ENCODE results near the gene SCAMP5. TPM values are rescaled to one million over a fixed set of nuclear protein-coding genes. Genes with fewer than 3 reads are reported as not detected.

SCAMP5 gene
- total RNA-seq, 1 experiment from 2014 or later, result 15.0 TPM

DNA sequence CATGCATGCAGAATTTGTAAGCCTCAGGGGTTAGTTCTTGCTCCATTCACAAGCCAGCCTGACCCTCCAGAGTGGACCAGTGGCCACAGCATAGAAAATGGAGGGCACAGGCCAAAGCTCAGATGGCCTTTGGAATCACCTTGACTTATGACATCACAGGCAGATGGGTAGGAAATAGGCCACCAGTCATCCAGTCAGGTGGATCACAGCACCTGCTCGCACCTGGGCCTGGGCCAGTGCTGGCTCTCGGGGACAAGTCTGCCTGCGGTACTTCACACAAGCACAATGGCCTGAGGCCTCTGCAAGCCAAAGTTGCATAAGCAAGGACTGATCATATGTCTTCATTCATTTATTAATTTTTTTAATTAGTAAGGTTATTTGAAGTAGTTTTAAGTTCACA is 67.3 kb downstream of the SCAMP5 start:
- in situ Hi-C loops (cut with HindIII; ENCODE audit: low sequenced_read_pairs), result no loop called here
- DNase-seq (ENCODE audit: low spot score), result no peak

DNA sequence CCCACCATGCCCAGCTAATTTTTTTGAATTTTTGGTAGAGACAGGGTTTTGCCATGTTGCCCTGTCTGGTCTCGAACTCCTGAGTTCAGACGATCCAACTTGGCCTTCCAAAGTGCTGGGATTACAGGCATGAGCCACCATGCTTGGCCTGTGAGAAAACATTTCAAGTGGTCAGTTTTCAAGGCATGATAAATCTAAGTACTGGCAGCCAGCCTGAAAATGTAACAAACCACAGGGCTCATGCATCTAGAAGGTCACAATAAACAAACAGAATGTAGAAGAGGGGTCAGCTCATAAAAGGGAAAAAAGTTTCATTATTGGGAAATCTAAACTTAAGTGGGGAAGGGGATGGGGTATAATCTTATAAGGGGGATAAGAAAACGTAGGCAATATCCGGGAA is 68.0 kb downstream of the SCAMP5 start:
- no peak for DNase-seq (ENCODE audit: low spot score)
- in situ Hi-C loops (cut with HindIII; ENCODE audit: low sequenced_read_pairs), result no loop called here

DNA sequence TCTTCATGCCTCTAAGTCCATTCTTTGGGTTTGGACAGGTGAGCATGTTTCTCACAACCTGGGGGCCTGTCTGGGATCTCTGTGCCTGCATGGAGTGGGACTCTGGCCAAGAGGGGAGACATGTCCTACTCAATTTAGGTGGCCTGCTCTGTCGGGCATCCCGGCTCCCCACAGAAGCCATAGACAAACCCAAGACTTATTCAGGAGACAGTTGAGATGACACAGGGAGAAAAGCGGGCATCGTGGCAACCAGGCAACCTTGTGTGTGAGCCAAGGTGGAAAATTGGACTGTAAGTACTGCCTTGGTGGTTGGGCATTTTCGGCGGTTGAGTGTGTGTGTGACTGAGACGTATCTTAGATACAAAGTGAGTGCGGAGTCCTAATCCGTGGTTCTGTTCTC is 68.5 kb downstream of the SCAMP5 start:
- DNase-seq (ENCODE audit: low spot score), result no peak
- in situ Hi-C loops (cut with HindIII; ENCODE audit: low sequenced_read_pairs), result no loop called here

GRCh38 chr15:75064846-75065245 is 69.5 kb downstream of the SCAMP5 start:
- in situ Hi-C loops (cut with HindIII; ENCODE audit: low sequenced_read_pairs), result no loop called here
- DNase-seq (ENCODE audit: low spot score), result no peak

- DNase-seq (ENCODE audit: low spot score), result no peak
These were observed 70.1 kb downstream of the SCAMP5 start for GRCh38 chr15:75065467-75065850.

DNA sequence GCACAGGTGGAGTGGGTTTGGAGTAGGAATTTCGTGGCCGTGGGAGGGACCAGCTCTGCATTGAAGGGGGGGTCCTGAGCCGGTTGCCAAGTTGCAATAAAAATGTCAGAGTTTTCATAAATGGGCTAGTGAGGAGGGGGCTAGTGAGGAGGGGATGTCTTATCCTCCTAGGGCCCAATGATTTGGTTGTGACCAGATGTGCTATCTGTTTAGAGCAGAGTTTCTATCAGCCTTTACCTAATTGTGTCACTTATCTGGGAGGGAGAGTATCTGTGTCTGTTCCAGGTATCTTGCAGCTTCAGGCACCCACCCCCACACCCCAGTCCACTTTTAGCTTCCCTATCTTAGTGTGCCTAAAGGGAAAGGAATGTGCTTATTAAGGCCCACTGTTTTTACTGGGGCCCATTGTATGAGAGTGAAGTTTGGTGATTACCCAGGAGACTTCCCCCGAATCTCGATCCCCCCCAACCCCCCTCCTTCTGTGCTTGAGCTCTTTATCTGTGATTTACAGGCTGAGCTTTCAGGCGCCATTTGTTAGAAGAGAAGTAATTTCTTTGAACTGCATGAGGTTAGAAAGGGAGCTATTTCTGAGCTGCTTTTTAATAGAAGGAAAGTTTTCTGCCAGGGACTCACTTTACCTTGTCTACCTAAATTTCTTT is 70.6 kb downstream of the SCAMP5 start:
- in situ Hi-C loops (cut with HindIII; ENCODE audit: low sequenced_read_pairs), result no loop called here
- no peak for DNase-seq (ENCODE audit: low spot score)

More at GRCh38 chr15:75065467-75065850, 70.1 kb downstream of the SCAMP5 start:
- in situ Hi-C loops (cut with HindIII; ENCODE audit: low sequenced_read_pairs), result no loop called here

- no peak for DNase-seq (ENCODE audit: low spot score)
- in situ Hi-C loops (cut with HindIII; ENCODE audit: low sequenced_read_pairs), result no loop called here
These were observed 71.9 kb downstream of the SCAMP5 start for GRCh38 chr15:75067123-75067830.

DNA sequence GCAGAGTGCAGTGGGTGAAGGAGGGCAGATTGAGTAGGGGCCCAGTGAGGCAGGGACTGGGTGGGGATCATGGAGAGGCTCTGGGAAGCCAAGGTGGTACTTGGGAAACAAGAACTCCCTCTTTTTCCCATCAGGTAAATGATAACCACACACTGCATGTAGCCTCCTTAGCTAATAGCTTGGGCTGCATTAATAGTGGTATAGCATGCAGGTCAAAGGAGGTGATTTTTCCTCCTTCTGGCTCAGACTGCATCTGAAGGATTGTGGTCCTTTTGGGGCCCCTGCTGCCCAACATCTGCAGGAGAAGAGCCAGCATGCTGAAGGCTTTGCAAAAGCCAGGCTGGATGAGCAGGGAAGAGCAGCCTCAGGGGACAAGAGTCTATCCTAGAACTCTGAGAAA is 73.4 kb downstream of the SCAMP5 start:
- in situ Hi-C loops (cut with HindIII; ENCODE audit: low sequenced_read_pairs), result no loop called here

DNA sequence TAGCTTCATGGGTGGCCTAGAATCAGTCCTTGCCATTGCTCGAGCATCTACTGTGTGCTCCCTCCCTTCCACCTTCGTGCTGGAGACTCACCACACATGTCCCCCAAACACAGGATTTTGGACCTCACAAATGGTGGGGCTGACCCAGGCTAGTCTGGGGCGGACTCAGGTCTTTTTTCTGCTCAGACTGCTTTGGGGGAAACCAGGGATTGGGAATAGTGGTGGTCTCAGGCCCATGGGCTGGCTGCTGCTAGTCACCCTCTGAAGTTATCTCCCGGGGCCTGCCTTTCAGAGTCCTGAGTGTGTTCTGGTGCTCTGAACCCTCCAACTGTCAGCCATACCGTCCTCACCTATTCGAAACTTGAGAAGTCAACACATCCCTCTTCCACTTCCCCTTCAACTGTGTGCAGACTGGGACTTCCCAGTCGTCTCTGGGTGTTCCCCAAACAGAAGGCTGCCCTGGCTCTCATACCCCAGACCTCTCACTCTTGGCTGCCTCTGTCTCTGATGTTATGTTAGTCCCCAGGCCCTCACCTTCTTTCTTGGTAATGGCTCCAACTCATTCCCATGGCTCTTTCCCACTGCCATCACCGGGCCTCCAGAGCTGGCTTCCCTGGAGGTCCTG is 74.0 kb downstream of the SCAMP5 start:
- in situ Hi-C loops (cut with HindIII; ENCODE audit: low sequenced_read_pairs), result no loop called here

More for the DNA sequence above, 73.4 kb downstream of the SCAMP5 start:
- no peak for DNase-seq (ENCODE audit: low spot score)

GRCh38 chr15:75070674-75071073 is 75.3 kb downstream of the SCAMP5 start:
- in situ Hi-C loops (cut with HindIII; ENCODE audit: low sequenced_read_pairs), result no loop called here
- DNase-seq (ENCODE audit: low spot score), result no peak

More for the DNA sequence above, 74.0 kb downstream of the SCAMP5 start:
- DNase-seq (ENCODE audit: low spot score), result no peak

Other genes with a start within 250 kb of the SCAMP5 start
- gene CYP1A2, start 246.7 kb upstream of the SCAMP5 start, total RNA-seq (2014; rRNA removed; shearing (Covaris generic)), result not detected in 2 replicates
- 27.8 and 31.3 TPM in 2 replicates for gene CSK, start 213.5 kb upstream of the SCAMP5 start, total RNA-seq (2014; rRNA removed; shearing (Covaris generic))
- not detected in 2 replicates for gene LMAN1L, start 182.7 kb upstream of the SCAMP5 start, total RNA-seq (2014; rRNA removed; shearing (Covaris generic))
- gene CPLX3, start 168.9 kb upstream of the SCAMP5 start, total RNA-seq (2014; rRNA removed; shearing (Covaris generic)), result not detected in 2 replicates
- 32.1 and 40.9 TPM in 2 replicates for gene ULK3, start 152.4 kb upstream of the SCAMP5 start, total RNA-seq (2014; rRNA removed; shearing (Covaris generic))
- gene SCAMP2, start 122.2 kb upstream of the SCAMP5 start, total RNA-seq (2014; rRNA removed; shearing (Covaris generic)), result 7.6 and 13.2 TPM in 2 replicates
- 81.8 and 85.8 TPM in 2 replicates for gene MPI, start 105.5 kb upstream of the SCAMP5 start, total RNA-seq (2014; rRNA removed; shearing (Covaris generic))
- gene FAM219B, start 88.7 kb upstream of the SCAMP5 start, total RNA-seq (2014; rRNA removed; shearing (Covaris generic)), result 53.5 and 58.8 TPM in 2 replicates
- 290 and 313 TPM in 2 replicates for gene COX5A, start 57.5 kb upstream of the SCAMP5 start, total RNA-seq (2014; rRNA removed; shearing (Covaris generic))
- gene RPP25, start 38.8 kb upstream of the SCAMP5 start, total RNA-seq (2014; rRNA removed; shearing (Covaris generic)), result 28.8 and 31.8 TPM in 2 replicates
- gene PPCDC, start 28.0 kb downstream of the SCAMP5 start, total RNA-seq (2014; rRNA removed; shearing (Covaris generic)), result 17.1 and 26.2 TPM in 2 replicates
- 4.0 and 11.3 TPM in 2 replicates for gene C15orf39, start 206.3 kb downstream of the SCAMP5 start, total RNA-seq (2014; rRNA removed; shearing (Covaris generic))